Neutrophil (primary cell): Measurements from ENCODE around the gene HSD17B8.
A peak's percentile ranks its signal among the peaks of the same experiment; 100 is the strongest.

Experiments used
- H3K27ac ChIP-seq: fragments of 200-600 bp; sonication (generic); 2 replicates; pipeline ENCODE4 v1.5.1; 2016; ENCODE audit warnings: mild to moderate bottlenecking, moderate library complexity
- H3K27me3 ChIP-seq: fragments of 200-600 bp; sonication (generic); 2 replicates; pipeline ENCODE4 v1.6.0; 2016; ENCODE audit warnings: mild to moderate bottlenecking
- H3K36me3 ChIP-seq: fragments of 200-600 bp; sonication (generic); 2 replicates; pipeline ENCODE4 v1.5.1; 2017
- H3K4me1 ChIP-seq, 2 experiments: fragments of 200-600 bp in 1 of 2; sonication (generic) in 1 of 2; 1 replicate in 1 of 2; 2 replicates in 1 of 2; pipeline versions ENCODE4 v1.5.1 to v1.6.1; 2013 to 2016; ENCODE audit warnings: low read depth in 1 of 2, low read length in 1 of 2, mild to moderate bottlenecking in 1 of 2, moderate library complexity in 1 of 2; ENCODE audit not compliant: control insufficient read depth in 1 of 2, insufficient read depth in 1 of 2
- H3K4me3 ChIP-seq, 2 experiments: fragments of 200-600 bp in 1 of 2; sonication (generic) in 1 of 2; 1 replicate in 1 of 2; 2 replicates in 1 of 2; pipeline ENCODE4 v1.5.1; 2013 to 2016; ENCODE audit warnings: low read depth in 1 of 2, low read length in 1 of 2, mild to moderate bottlenecking in 1 of 2, moderate library complexity in 1 of 2
- H3K9me3 ChIP-seq: fragments of 200-600 bp; sonication (generic); 2 replicates; pipeline ENCODE4 v1.5.1; 2016
- CTCF ChIP-seq: fragments of 200-600 bp; sonication (generic); IDR thresholded peaks from 2 replicates; pipeline ENCODE4 v1.5.1; 2016; ENCODE audit warnings: antibody characterized with exemption

The HSD17B8 gene

DNA sequence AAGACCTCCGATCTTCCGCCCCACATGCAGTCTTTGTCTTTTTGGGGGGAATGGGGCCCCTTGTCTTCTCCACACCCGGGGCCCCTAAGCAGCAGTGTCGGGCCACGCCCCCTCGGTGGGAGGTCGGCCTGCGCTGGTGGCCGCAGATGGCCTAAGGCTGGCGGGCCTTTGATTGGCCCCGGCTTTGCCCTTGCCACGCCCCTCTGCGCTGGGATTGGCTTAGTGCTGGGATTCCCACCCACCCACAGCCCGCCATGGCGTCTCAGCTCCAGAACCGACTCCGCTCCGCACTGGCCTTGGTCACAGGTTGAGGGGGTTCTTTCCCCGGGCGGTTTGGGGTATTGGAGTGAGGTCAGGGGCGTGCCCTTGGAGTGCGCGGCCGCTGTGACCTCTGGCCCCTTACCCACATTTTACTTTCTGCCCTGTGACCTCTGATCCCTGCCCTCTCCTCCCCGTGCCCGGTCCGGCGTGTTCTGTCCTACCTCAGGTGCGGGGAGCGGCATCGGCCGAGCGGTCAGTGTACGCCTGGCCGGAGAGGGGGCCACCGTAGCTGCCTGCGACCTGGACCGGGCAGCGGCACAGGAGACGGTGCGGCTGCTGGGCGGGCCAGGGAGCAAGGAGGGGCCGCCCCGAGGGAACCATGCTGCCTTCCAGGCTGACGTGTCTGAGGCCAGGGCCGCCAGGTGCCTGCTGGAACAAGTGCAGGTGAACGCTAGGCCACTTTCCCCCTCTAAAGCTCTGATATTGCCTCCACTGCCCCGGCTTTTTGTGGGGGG lies at the start of gene HSD17B8:
Gene HSD17B8 (plus strand): TSS at position 241 of the 776 bp plus-strand sequence. CDS start 14 bp downstream, at position 255.
- Histone ChIP-seq H3K9me3 (no peaks in the 10 kb centered on the region), H3K27me3 (peaks cover 21% of the 10 kb centered on the region), H3K4me3 (peak within 1 kb of the TSS; percentile 74 to 81), H3K36me3 (peaks cover 23% of the 10 kb centered on the region), H3K4me1 (peaks cover 45 to 56% of the 10 kb centered on the region in 2 experiments), H3K27ac (peak within 1 kb of the TSS; percentile 31)
- TF ChIP-seq CTCF: no peak

- Histone ChIP-seq H3K4me3 (no peak overlapping the region), H3K27me3 (peaks cover 16% of the 10 kb centered on the region), H3K27ac (no peak overlapping the region), H3K36me3 (no peaks in the 10 kb centered on the region), H3K9me3 (peaks cover 9% of the 10 kb centered on the region), H3K4me1 (peaks cover 3 to 4% of the 10 kb centered on the region in 2 experiments)
- TF ChIP-seq CTCF: no peak
These were observed 47.9 kb upstream of the HSD17B8 start for GRCh38 chr6:33156561-33156960.

- peaks cover 5% of the 10 kb centered on the region for H3K9me3 ChIP-seq
- H3K36me3 ChIP-seq: no peaks in the 10 kb centered on the region
- H3K4me1 ChIP-seq: peaks cover 7 to 9% of the 10 kb centered on the region in 2 experiments
- no peak for TF ChIP-seq CTCF
- no peak overlapping the region for H3K4me3 ChIP-seq
- H3K27me3 ChIP-seq: peaks cover 20% of the 10 kb centered on the region
- H3K27ac ChIP-seq: no peak overlapping the region
These were observed 47.5 kb upstream of the HSD17B8 start for GRCh38 chr6:33156964-33157363.

- Histone ChIP-seq H3K9me3 (no peaks in the 10 kb centered on the region), H3K27ac (no peak overlapping the region), H3K4me3 (no peak overlapping the region), H3K27me3 (peaks cover 32% of the 10 kb centered on the region), H3K36me3 (no peaks in the 10 kb centered on the region), H3K4me1 (peaks cover 9 to 10% of the 10 kb centered on the region in 2 experiments)
- TF ChIP-seq CTCF: no peak
These were observed 44.4 kb upstream of the HSD17B8 start for GRCh38 chr6:33160096-33160495.

DNA sequence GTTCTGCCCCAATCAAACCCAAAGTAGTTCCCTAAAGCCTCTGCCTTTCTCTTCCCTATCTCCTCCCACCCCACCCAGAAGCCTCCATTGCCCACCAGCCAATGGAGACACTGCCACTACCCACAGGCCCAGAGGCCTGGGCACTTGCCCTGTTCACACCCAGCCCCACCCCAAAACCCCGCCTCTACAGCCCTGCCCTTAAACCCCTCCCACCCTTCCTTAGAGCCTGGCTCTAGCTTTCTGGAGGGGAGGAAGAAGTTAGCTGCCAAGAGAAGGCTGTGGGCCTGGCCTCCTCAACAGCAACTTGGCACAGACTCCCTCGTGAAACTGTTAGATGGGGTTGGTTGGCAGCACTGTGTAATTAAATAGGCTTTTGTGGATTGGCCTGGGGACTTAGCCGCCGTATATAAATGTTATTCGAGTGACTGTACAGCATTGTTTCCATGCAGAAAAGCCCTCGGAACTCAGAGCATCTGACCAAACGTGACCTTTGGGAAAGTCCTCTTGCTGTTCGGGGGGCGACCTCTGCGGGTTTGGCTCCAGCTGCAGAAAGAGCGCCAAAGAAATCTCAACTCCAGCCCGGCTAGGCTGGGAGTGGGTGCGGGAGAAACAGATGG lies 43.6 kb upstream of the HSD17B8 start:
- H3K27ac ChIP-seq: no peak overlapping the region
- no peak overlapping the region for H3K4me3 ChIP-seq
- no peak for TF ChIP-seq CTCF
- no peaks in the 10 kb centered on the region for H3K36me3 ChIP-seq
- no peaks in the 10 kb centered on the region for H3K9me3 ChIP-seq
- peaks cover 32% of the 10 kb centered on the region for H3K27me3 ChIP-seq
- H3K4me1 ChIP-seq: peaks cover 9 to 10% of the 10 kb centered on the region in 2 experiments
